Measurements from ENCODE around the gene ITM2B. TPM values are rescaled to one million over a fixed set of nuclear protein-coding genes. Genes with fewer than 3 reads are reported as not detected.

Gene ITM2B
- total RNA-seq, 1 experiment from 2014 or later = 178 TPM

- TF ChIP-seq ZNF396 (CRISPR knock-in tag; IDR thresholded peaks at IDR 0.05; ENCODE audit: borderline replicate concordance) = no peak
- TF ChIP-seq ZNF512 (CRISPR knock-in tag; IDR thresholded peaks at IDR 0.05; ENCODE audit: borderline replicate concordance) = no peak
- TF ChIP-seq CBFB (CRISPR knock-in tag; IDR thresholded peaks at IDR 0.05; ENCODE audit: low read depth) = no peak
Observed at GRCh38 chr13:48268019-48268418, 35.0 kb downstream of the ITM2B start (continued).

GRCh38 chr13:48273346-48273745 is 40.3 kb downstream of the ITM2B start:
- Mint-ChIP-seq H3K4me3 (no peak overlapping the region), H3K27me3 (ENCODE audit: low read depth) (no peaks in the 10 kb centered on the region), H3K27ac (no peak overlapping the region), H3K4me1 (no peaks in the 10 kb centered on the region), H3K36me3 (no peaks in the 10 kb centered on the region), H3K9me3 (no peaks in the 10 kb centered on the region)
- ATAC-seq = no peak
- DNase-seq (ENCODE audit: low spot score) = no peak
- ChIA-PET CTCF (no interaction called here), POLR2A (no interaction called here)
- TF ChIP-seq EMX1 (CRISPR knock-in tag; IDR thresholded peaks at IDR 0.05) (no peak), ARID4B (CRISPR knock-in tag; IDR thresholded peaks at IDR 0.05; ENCODE audit: borderline replicate concordance) (no peak), FOXJ3 (CRISPR knock-in tag; IDR thresholded peaks at IDR 0.05; ENCODE audit: borderline replicate concordance) (no peak), ZNF423 (CRISPR knock-in tag; IDR thresholded peaks at IDR 0.05) (no peak), AR (CRISPR knock-in tag; IDR thresholded peaks at IDR 0.05) (no peak), NR3C1 (CRISPR knock-in tag; conservative IDR thresholded peaks at IDR 0.05; ENCODE audit: low read depth) (no peak), ATF6 (CRISPR knock-in tag; IDR thresholded peaks at IDR 0.05) (no peak), PREB (CRISPR knock-in tag; IDR thresholded peaks at IDR 0.05; ENCODE audit: borderline replicate concordance) (no peak), ZNF281 (CRISPR knock-in tag; IDR thresholded peaks at IDR 0.05) (no peak)
